Prostate gland (tissue), 2 donors: ENCODE data around the gene GPRIN2.
"Not testable (repeated sequence)": the region's sequence is repeated elsewhere in the genome, so short reads cannot be mapped to it uniquely, and the experiment has no call there.

ENCODE experiments used
- POLR2A ChIP-seq: fragments of 450-650 bp; IDR thresholded peaks from one replicate; pipeline ENCODE4 v1.6.1; 2016; ENCODE audit warnings: antibody characterized with exemption, mild to moderate bottlenecking
- POLR2AphosphoS5 ChIP-seq: sonication (generic); formaldehyde crosslinking; IDR thresholded peaks from one replicate; pipeline ENCODE4 v1.6.1; 2017; ENCODE audit warnings: antibody characterized with exemption
- TF ChIP-seq, protein P1 (sequence below), 4 experiments: fragments of 200-600 bp in 2 of 4; fragments of 450-650 bp in 2 of 4; sonication (generic) in 2 of 4; IDR thresholded peaks; 1 replicate in 3 of 4; 2 replicates in 1 of 4; pipeline ENCODE4 v1.5.1; 2016 to 2019; ENCODE audit warnings: antibody characterized with exemption in 4 of 4, mild to moderate bottlenecking in 2 of 4, moderate library complexity in 2 of 4

GRCh38 chr10:46587546-46587945 lies 31.1 kb upstream of the GPRIN2 start:
- TF ChIP-seq POLR2AphosphoS5, POLR2A: not testable (repeated sequence)
- TF ChIP-seq, protein P1, sequence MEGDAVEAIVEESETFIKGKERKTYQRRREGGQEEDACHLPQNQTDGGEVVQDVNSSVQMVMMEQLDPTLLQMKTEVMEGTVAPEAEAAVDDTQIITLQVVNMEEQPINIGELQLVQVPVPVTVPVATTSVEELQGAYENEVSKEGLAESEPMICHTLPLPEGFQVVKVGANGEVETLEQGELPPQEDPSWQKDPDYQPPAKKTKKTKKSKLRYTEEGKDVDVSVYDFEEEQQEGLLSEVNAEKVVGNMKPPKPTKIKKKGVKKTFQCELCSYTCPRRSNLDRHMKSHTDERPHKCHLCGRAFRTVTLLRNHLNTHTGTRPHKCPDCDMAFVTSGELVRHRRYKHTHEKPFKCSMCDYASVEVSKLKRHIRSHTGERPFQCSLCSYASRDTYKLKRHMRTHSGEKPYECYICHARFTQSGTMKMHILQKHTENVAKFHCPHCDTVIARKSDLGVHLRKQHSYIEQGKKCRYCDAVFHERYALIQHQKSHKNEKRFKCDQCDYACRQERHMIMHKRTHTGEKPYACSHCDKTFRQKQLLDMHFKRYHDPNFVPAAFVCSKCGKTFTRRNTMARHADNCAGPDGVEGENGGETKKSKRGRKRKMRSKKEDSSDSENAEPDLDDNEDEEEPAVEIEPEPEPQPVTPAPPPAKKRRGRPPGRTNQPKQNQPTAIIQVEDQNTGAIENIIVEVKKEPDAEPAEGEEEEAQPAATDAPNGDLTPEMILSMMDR (IDR thresholded peaks at IDR 0.05): not testable (repeated sequence)
